ENCODE measurements around the gene RRAGD.

DNA sequence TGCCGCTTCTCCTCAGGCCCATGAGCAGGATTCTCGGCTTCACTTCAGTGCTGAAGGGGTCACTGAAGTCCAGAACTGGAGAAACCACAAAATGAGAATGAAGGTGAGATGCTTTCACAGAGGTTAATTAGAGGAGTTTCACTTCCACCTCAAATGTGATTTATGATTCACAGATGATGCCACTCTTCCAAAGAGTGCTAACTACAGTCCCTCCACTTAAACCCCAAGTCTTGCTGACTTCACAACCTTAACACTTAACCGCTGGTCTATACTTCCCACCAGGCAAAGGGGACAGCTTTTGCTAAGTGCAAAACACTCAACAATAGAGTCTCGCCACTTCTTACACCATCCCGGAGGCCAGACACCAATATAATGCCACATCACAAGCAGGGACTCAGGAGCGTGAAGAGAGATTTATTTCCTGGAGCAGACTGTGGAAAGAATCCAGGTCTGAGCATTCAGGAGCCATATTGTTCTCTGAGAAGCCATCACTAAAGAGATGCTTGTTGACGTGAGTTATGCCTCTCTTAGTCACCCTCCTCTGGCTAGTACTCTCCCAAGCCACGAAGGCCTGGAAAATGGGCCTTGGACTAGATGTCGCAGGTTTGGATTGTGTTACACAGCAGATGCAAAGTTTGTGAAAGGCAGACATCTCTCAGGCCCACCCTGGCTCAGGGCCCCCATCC lies 24.4 kb downstream of the RRAGD start:
- TF ChIP-seq POLR2AphosphoS5 (IDR thresholded peaks at IDR 0.05): no peak
- TF ChIP-seq, protein P1, sequence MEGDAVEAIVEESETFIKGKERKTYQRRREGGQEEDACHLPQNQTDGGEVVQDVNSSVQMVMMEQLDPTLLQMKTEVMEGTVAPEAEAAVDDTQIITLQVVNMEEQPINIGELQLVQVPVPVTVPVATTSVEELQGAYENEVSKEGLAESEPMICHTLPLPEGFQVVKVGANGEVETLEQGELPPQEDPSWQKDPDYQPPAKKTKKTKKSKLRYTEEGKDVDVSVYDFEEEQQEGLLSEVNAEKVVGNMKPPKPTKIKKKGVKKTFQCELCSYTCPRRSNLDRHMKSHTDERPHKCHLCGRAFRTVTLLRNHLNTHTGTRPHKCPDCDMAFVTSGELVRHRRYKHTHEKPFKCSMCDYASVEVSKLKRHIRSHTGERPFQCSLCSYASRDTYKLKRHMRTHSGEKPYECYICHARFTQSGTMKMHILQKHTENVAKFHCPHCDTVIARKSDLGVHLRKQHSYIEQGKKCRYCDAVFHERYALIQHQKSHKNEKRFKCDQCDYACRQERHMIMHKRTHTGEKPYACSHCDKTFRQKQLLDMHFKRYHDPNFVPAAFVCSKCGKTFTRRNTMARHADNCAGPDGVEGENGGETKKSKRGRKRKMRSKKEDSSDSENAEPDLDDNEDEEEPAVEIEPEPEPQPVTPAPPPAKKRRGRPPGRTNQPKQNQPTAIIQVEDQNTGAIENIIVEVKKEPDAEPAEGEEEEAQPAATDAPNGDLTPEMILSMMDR (IDR thresholded peaks at IDR 0.05): no peak

Measured in sigmoid colon (tissue), 4 donors.